GM10266 (cell line): ENCODE results near the gene CELF3.

Source experiments
- DNase-seq: peaks from one replicate; pipeline ENCODE4 v3.0.0; 2012; ENCODE audit errors: extremely low spot score
- CTCF ChIP-seq: IDR thresholded peaks from 2 replicates; pipeline ENCODE4 v1.5.1; 2012; ENCODE audit warnings: mild to moderate bottlenecking, low read depth; ENCODE audit not compliant: control insufficient read depth, insufficient read depth; ENCODE audit errors: missing control alignments

CELF3 gene

GRCh38 chr1:151706464-151707415 lies 9.9 kb downstream of the CELF3 start:
- no peak for TF ChIP-seq CTCF
- no peak for DNase-seq

GRCh38 chr1:151705753-151706463 lies 10.7 kb downstream of the CELF3 start:
- no peak for DNase-seq
- peak; percentile 17 for TF ChIP-seq CTCF

GRCh38 chr1:151705146-151705545 lies 11.5 kb downstream of the CELF3 start:
- DNase-seq: no peak
- TF ChIP-seq CTCF: no peak

- no peak for TF ChIP-seq CTCF
- no peak for DNase-seq
Measured at GRCh38 chr1:151704246-151704645, 12.4 kb downstream of the CELF3 start.

GRCh38 chr1:151703813-151704212 lies 12.8 kb downstream of the CELF3 start:
- DNase-seq: no peak
- no peak for TF ChIP-seq CTCF

- no peak for TF ChIP-seq CTCF
- DNase-seq: no peak
Measured at GRCh38 chr1:151702936-151703335, 13.7 kb downstream of the CELF3 start.

GRCh38 chr1:151701515-151701914 lies 15.1 kb downstream of the CELF3 start:
- no peak for TF ChIP-seq CTCF

More at GRCh38 chr1:151701515-151701914, 15.1 kb downstream of the CELF3 start:
- no peak for DNase-seq
